Measurements from ENCODE around the gene SYNJ1. TPM values are rescaled to one million over a fixed set of nuclear protein-coding genes. Genes with fewer than 3 reads are reported as not detected.

Gene SYNJ1
- total and polyA plus RNA-seq, 2 of the 4 experiments (the other 2 are of a cell fraction): 3.6 to 4.6 TPM

- no peak overlapping the region for H3K4me3 ChIP-seq (ENCODE audit: insufficient read depth, low read depth, low read length)
- H3K4me1 ChIP-seq (ENCODE audit: control insufficient read depth, insufficient read depth, low read length): no peaks in the 10 kb centered on the region
- no peak overlapping the region for H4K91ac ChIP-seq (ENCODE audit: insufficient read depth, low read depth, low read length)
- no peak overlapping the region for H3K27ac ChIP-seq (ENCODE audit: insufficient read depth, low read length)
- no peak overlapping the region for H3K23ac ChIP-seq (ENCODE audit: low read depth, low read length)
- no peak overlapping the region for H2BK15ac ChIP-seq (ENCODE audit: low read depth, low read length)
- no peak overlapping the region for H3K18ac ChIP-seq (ENCODE audit: low read depth, low read length)
- dilution Hi-C loops (cut with HindIII; ENCODE audit: low sequenced_read_pairs, unreplicated experiment) (no loop called here), intact Hi-C loops (cut with micrococcal nuclease) (loop anchor here (5.0 kb wide), 1 partner anchor 48 kb away; no protein-coding TSS in a partner anchor), in situ Hi-C loops (cut with MboI; ENCODE audit: low sequenced_read_pairs) (no loop called here)
- BruUV-seq (replicated peaks): no TSS peak
- no peak overlapping the region for H3K14ac ChIP-seq (replicated peaks; ENCODE audit: low read depth, low read length)
- no peaks in the 10 kb centered on the region for H4K20me1 ChIP-seq (ENCODE audit: insufficient read depth, low read length)
- TF ChIP-seq RAD21 (IDR thresholded peaks at IDR 0.05; ENCODE audit: low read length) (no peak), MAZ (IDR thresholded peaks at IDR 0.05; ENCODE audit: borderline replicate concordance, low read depth, low read length) (no peak), BHLHE40 (IDR thresholded peaks at IDR 0.05; ENCODE audit: low read depth, low read length) (no peak), RCOR1 (IDR thresholded peaks at IDR 0.05; ENCODE audit: insufficient replicate concordance, low read length) (no peak), MAFK (IDR thresholded peaks at IDR 0.05; ENCODE audit: low read depth, low read length) (no peak), POLR2A (IDR thresholded peaks at IDR 0.05; ENCODE audit: low read depth, low read length) (no peak), FOS (IDR thresholded peaks at IDR 0.05; ENCODE audit: low read depth, low read length) (no peak)
- H3K56ac ChIP-seq (ENCODE audit: extremely low read depth, insufficient read depth, low read length): no peak overlapping the region
- no peak overlapping the region for H2AFZ ChIP-seq (replicated peaks; ENCODE audit: low read length, poor library complexity)
- H4K8ac ChIP-seq (ENCODE audit: low read depth in 2 of 2, low read length in 2 of 2): no peak overlapping the region
- DNase-seq (no peak), ATAC-seq (ENCODE audit: low read depth) (no peak)
- no peak overlapping the region for H2AK9ac ChIP-seq (replicated peaks; ENCODE audit: low read depth, low read length, poor library complexity)
- H3K9me1 ChIP-seq (ENCODE audit: insufficient read depth, low read length): no peaks in the 10 kb centered on the region
- H3K79me1 ChIP-seq (ENCODE audit: low read depth in 1 of 2, low read length in 2 of 2): no peaks in the 10 kb centered on the region
- no peaks in the 10 kb centered on the region for H3K9me3 ChIP-seq (ENCODE audit: control insufficient read depth, insufficient read depth, low read length)
- no peak overlapping the region for H2AK5ac ChIP-seq (ENCODE audit: low read depth, low read length)
- no CpG with 5 or more reads among the region's 2 CpGs for WGBS, 2 experiments (ENCODE audit: extremely low coverage in 2 of 2, insufficient read length in 1 of 2)
- ChIA-PET CTCF (no interaction called here), POLR2A (ENCODE audit: unreplicated experiment) (no interaction called here)
- H2BK5ac ChIP-seq (ENCODE audit: low read depth, low read length, poor library complexity, severe bottlenecking): no peak overlapping the region
- peaks cover 1% of the 10 kb centered on the region; the same call in 1 of the 2 replicates for H3K36me3 ChIP-seq (ENCODE audit: control insufficient read depth, insufficient read depth, low read length)
- no peaks in the 10 kb centered on the region for H3K27me3 ChIP-seq (ENCODE audit: control insufficient read depth, insufficient read depth, low read length)
- H2BK120ac ChIP-seq (ENCODE audit: low read depth, low read length): no peak overlapping the region
- H2BK20ac ChIP-seq (ENCODE audit: low read depth, low read length): no peak overlapping the region
- H3K9ac ChIP-seq (ENCODE audit: low read depth, low read length): no peak overlapping the region
- H3K4me2 ChIP-seq (ENCODE audit: low read depth, low read length): no peak overlapping the region
- no peak overlapping the region for H4K5ac ChIP-seq (ENCODE audit: low read depth, low read length)
- no peak overlapping the region for H3K4ac ChIP-seq (ENCODE audit: low read depth, low read length)
These were observed 53.1 kb downstream of the SYNJ1 start for GRCh38 chr21:32674731-32675130.
